HFF-Myc (cell line): Measurements from ENCODE around the gene TTBK1.

ENCODE experiments used
- DNase-seq: peaks from one replicate; pipeline ENCODE4 v3.0.0-alpha.2; 2011; ENCODE audit warnings: low read depth; ENCODE audit errors: extremely low read depth
- H3K4me3 ChIP-seq: replicated peaks from 2 replicates; pipeline ENCODE4 v1.5.1; 2011; ENCODE audit warnings: low read depth, mild to moderate bottlenecking, control low read depth, low read length
- TF ChIP-seq, protein P1 (sequence below): IDR thresholded peaks from 2 replicates; pipeline ENCODE4 v1.5.1; 2012; ENCODE audit warnings: mild to moderate bottlenecking, low read depth, low read length, control low read depth; ENCODE audit errors: missing control alignments

Gene TTBK1

GRCh38 chr6:43213431-43213830 is 29.9 kb upstream of the TTBK1 start:
- TF ChIP-seq, protein P1, sequence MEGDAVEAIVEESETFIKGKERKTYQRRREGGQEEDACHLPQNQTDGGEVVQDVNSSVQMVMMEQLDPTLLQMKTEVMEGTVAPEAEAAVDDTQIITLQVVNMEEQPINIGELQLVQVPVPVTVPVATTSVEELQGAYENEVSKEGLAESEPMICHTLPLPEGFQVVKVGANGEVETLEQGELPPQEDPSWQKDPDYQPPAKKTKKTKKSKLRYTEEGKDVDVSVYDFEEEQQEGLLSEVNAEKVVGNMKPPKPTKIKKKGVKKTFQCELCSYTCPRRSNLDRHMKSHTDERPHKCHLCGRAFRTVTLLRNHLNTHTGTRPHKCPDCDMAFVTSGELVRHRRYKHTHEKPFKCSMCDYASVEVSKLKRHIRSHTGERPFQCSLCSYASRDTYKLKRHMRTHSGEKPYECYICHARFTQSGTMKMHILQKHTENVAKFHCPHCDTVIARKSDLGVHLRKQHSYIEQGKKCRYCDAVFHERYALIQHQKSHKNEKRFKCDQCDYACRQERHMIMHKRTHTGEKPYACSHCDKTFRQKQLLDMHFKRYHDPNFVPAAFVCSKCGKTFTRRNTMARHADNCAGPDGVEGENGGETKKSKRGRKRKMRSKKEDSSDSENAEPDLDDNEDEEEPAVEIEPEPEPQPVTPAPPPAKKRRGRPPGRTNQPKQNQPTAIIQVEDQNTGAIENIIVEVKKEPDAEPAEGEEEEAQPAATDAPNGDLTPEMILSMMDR = no peak
- no peak overlapping the region for H3K4me3 ChIP-seq
- DNase-seq = no peak

DNA sequence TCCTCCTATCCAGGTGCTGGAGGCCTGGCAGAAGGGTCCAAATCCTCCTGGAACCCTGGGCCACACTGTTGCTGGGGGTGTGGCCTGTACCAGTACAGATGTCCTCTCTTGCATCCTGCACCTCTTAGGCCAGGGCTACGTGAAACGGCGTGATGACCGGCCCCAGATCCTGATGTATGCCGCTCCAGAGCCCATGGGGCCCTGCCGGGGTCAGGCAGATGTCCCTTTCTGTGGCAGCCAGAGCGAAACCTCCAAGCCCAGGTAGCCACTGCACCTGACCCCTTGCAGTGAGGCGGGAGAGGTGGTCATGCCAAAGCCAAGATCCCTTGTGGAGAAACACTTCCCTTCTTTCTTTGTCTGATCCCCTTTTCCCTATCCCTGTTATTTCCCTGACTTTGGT is 28.2 kb upstream of the TTBK1 start:
- TF ChIP-seq, protein P1 = no peak
- DNase-seq = no peak
- no peak overlapping the region for H3K4me3 ChIP-seq

DNA sequence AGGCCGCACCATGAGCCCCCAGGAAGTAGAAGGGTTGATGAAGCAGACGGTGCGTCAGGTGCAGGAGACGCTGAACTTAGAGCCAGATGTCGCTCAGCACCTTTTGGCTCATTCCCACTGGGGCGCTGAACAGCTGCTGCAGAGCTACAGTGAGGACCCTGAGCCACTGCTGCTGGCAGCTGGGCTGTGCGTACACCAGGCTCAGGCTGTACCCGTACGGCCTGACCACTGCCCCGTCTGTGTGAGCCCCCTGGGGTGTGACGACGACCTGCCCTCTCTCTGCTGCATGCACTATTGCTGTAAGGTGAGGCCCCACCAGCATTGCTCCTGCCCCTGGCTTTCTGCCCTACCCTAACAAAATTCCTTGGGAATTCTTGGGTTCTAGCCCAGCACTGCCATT is 27.1 kb upstream of the TTBK1 start:
- TF ChIP-seq, protein P1 = no peak
- no peak for DNase-seq
- H3K4me3 ChIP-seq = no peak overlapping the region

DNA sequence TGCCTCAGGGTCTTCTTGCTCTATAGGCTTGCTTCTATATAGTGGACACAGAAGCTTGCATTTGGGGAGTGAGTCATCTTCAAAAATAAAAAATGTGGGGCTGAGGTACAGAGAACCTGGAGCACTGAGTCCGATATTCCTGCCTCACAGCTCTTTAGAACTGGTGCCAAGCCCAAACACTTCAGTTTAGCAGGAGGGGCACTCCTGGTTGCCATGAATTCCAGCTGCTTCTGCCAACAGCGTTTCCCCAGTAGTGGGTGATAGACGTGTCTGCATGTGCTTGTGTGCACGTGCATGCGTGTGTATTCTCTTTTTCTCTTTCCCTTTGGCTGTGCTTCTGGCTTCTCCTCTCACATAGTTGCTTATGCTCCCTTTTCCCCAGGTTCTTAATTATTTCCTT is 25.9 kb upstream of the TTBK1 start:
- no peak for DNase-seq
- no peak overlapping the region for H3K4me3 ChIP-seq
- TF ChIP-seq, protein P1 = no peak

DNA sequence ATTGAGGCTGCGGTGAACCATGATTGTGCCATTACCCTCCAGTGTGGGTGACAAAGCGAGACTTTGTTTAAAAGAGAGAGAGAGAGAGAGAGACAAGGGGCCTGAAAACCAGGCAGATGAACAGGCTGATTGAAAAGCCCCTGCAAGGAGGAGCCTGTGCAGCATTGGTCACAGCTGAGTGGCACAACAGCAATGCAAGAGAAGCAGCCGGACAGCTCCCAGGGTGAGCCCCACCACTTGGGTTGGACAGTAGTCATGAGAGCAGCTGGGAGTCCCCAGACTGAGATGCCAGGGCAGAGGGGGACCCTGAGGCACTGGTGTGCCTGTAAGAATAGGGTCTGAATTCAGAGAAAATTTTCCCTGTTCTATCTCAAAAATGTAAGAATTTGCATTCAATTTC is 24.2 kb upstream of the TTBK1 start:
- DNase-seq = no peak
- TF ChIP-seq, protein P1 = no peak
- H3K4me3 ChIP-seq = no peak overlapping the region

DNA sequence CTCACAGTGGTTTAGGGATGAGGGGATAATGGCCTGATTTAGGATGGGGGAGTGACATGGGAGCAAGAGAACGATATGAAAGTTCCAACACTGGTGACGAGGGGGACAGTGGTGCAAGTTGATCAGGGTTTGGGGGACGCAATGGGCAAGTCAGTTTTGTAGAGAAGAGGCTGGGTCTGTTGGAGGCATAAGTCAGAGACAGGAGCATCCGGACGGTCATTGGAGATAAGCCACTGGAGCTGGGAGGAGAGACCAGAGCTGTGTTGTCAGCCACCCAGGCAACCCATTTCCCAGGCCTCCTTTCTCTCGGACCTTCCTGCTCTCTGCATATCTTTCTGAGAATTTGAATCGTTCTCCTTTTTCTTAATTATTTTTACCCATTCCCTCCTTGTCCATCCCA is 23.5 kb upstream of the TTBK1 start:
- no peak overlapping the region for H3K4me3 ChIP-seq
- TF ChIP-seq, protein P1 = no peak
- no peak for DNase-seq

DNA sequence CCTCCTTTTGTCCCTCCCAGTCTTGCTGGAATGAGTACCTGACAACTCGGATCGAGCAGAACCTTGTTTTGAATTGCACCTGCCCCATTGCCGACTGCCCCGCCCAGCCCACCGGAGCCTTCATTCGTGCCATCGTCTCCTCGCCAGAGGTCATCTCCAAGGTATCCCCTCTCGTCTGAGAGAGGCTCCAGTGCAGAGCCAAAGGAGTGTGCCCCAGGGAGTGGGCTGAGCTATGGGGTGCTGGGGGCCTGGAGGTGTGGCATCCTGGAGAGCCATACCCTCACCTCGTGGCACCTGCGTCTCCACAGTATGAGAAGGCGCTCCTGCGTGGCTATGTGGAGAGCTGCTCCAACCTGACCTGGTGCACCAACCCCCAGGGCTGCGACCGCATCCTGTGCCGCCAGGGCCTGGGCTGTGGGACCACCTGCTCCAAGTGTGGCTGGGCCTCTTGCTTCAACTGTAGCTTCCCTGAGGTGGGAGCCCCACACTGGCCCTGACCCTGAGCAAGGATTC is 22.8 kb upstream of the TTBK1 start:
- no peak overlapping the region for H3K4me3 ChIP-seq
- no peak for DNase-seq
- TF ChIP-seq, protein P1 = no peak
